Gastrocnemius medialis (tissue), 4 donors: ENCODE results near the gene PRKACA.

Experiments used
- POLR2A ChIP-seq, 2 donors: fragments of 450-650 bp; IDR thresholded peaks; one replicate each; pipeline ENCODE4 v1.6.1; 2017; ENCODE audit warnings: antibody characterized with exemption in 2 of 2, mild to moderate bottlenecking in 2 of 2, moderate library complexity in 2 of 2
- TF ChIP-seq, protein P1 (sequence below), 5 experiments: fragments of 450-650 bp in 3 of 5; fragments of 200-600 bp in 2 of 5; sonication (generic) in 2 of 5; IDR thresholded peaks in 4 of 5; conservative IDR thresholded peaks in 1 of 5; 1 replicate in 4 of 5; 2 replicates in 1 of 5; pipeline ENCODE4 v1.5.1; 2016 to 2019; ENCODE audit warnings: antibody characterized with exemption in 5 of 5, mild to moderate bottlenecking in 3 of 5, moderate library complexity in 3 of 5

DNA sequence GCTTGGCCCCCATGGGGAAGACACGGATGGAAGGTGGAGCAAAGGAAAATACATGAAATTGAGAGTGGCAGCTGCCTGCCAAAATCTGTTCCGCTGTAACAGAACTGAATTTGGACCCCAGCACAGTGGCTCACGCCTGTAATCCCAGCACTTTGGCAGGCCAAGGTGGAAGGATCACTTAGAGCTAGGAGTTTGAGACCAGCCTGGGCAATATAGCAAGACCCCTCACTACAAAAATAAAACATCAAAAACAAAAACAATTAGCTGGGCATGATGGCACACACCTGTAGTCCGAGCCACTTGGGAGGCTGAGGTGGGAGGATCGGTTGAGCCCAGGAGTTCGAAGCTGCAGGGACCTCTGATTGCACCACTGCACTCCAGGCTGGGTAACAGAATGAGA is 65.1 kb downstream of the PRKACA start:
- TF ChIP-seq, protein P1, sequence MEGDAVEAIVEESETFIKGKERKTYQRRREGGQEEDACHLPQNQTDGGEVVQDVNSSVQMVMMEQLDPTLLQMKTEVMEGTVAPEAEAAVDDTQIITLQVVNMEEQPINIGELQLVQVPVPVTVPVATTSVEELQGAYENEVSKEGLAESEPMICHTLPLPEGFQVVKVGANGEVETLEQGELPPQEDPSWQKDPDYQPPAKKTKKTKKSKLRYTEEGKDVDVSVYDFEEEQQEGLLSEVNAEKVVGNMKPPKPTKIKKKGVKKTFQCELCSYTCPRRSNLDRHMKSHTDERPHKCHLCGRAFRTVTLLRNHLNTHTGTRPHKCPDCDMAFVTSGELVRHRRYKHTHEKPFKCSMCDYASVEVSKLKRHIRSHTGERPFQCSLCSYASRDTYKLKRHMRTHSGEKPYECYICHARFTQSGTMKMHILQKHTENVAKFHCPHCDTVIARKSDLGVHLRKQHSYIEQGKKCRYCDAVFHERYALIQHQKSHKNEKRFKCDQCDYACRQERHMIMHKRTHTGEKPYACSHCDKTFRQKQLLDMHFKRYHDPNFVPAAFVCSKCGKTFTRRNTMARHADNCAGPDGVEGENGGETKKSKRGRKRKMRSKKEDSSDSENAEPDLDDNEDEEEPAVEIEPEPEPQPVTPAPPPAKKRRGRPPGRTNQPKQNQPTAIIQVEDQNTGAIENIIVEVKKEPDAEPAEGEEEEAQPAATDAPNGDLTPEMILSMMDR (IDR thresholded peaks at IDR 0.05 in 4 of 5, conservative IDR thresholded peaks at IDR 0.05 in 1 of 5): no peak
- no peak for TF ChIP-seq POLR2A (IDR thresholded peaks at IDR 0.05)
